Sigmoid colon (tissue), 7 donors: ENCODE measurements around the gene SLC6A6. TPM values are rescaled to one million over a fixed set of nuclear protein-coding genes. Genes with fewer than 3 reads are reported as not detected.

Experiments
- DNase-seq: peaks from one replicate; pipeline ENCODE4 v3.0.0-alpha.2; 2019
- H3K27ac ChIP-seq, 4 donors: fragments of 200-600 bp; sonication (generic); one replicate each; pipeline ENCODE4 v1.5.1; 2016 to 2019; ENCODE audit warnings: mild to moderate bottlenecking in 1 of 4
- H3K27me3 ChIP-seq, 3 donors: fragments of 200-600 bp; sonication (generic); one replicate each; pipeline ENCODE4 v1.5.1; 2019; ENCODE audit warnings: mild to moderate bottlenecking in 1 of 3
- H3K36me3 ChIP-seq, 4 donors: fragments of 200-600 bp; sonication (generic); one replicate each; pipeline ENCODE4 v1.5.1; 2016 to 2019
- H3K4me1 ChIP-seq, 4 donors: fragments of 200-600 bp; sonication (generic); one replicate each; pipeline ENCODE4 v1.5.1; 2017 to 2019
- H3K4me3 ChIP-seq, 4 donors: fragments of 200-600 bp; sonication (generic); one replicate each; pipeline ENCODE4 v1.5.1; 2017 to 2019; ENCODE audit warnings: mild to moderate bottlenecking in 2 of 4, moderate library complexity in 1 of 4
- H3K9me3 ChIP-seq, 4 donors: fragments of 200-600 bp in 3 of 4; sonication (generic) in 3 of 4; one replicate each; pipeline versions ENCODE4 v1.5.1 to v1.6.1; 2013 to 2019
- CTCF ChIP-seq, 4 experiments: fragments of 450-650 bp in 3 of 4; fragments of 200-600 bp in 1 of 4; IDR thresholded peaks; one replicate each; pipeline ENCODE4 v1.5.1; 2016 to 2019; ENCODE audit warnings: antibody characterized with exemption in 4 of 4, mild to moderate bottlenecking in 3 of 4, moderate library complexity in 2 of 4
- EP300 ChIP-seq, 4 donors: sonication (generic); formaldehyde crosslinking; IDR thresholded peaks; one replicate each; pipeline ENCODE4 v1.6.1; 2017; ENCODE audit warnings: antibody characterized with exemption in 4 of 4
- POLR2A ChIP-seq, 2 donors: fragments of 450-650 bp; IDR thresholded peaks; one replicate each; pipeline ENCODE4 v1.6.1; 2016; ENCODE audit warnings: antibody characterized with exemption in 2 of 2, mild to moderate bottlenecking in 2 of 2, moderate library complexity in 2 of 2
- POLR2AphosphoS5 ChIP-seq, 4 donors: sonication (generic); formaldehyde crosslinking; IDR thresholded peaks; one replicate each; pipeline ENCODE4 v1.6.1; 2017; ENCODE audit warnings: antibody characterized with exemption in 4 of 4
- WGBS, 2 donors: extraction: QIAGEN DNeasy Blood & Tissue Kit; methylation state at CpG; one replicate each; pipeline ENCODE4 v1.1.7; 2013; 5-methylcytosine and 5-hydroxymethylcytosine counted together
- intact Hi-C: fragments of 100-400 bp; cut with DNase I; formaldehyde crosslinking; loops from one replicate; pipeline ENCODE4 v1.15.1; 2023
- polyA plus RNA-seq, 3 donors: library from polyadenylated mRNA; stranded (reverse); fragments of 200-250 nt; gene quantifications; one replicate each; pipeline ENCODE4 v1.2.3, GENCODE V29; 2013
- total RNA-seq, 4 donors: library from RNA; depleted of rRNA; stranded (reverse); fragments of >200 nt; gene quantifications; one replicate each; pipeline ENCODE4 v1.1.0, GENCODE V29; 2016
- donor health status: healthy with polysubstance abuse.
- donor health status: Bipolar disorder and iron deficiency.
- donor health status: healthy.

SLC6A6 gene
- total and polyA plus RNA-seq, 7 donors = 2.3 to 19.1 (median 8.4) TPM

GRCh38 chr3:14398797-14399106 is 3.7 kb upstream of the SLC6A6 start:
- no peak for DNase-seq
- H3K27me3 ChIP-seq = no peaks in the 10 kb centered on the region
- no peak for TF ChIP-seq EP300 (IDR thresholded peaks at IDR 0.05)
- TF ChIP-seq CTCF (IDR thresholded peaks at IDR 0.05) = no peak
- TF ChIP-seq POLR2A (IDR thresholded peaks at IDR 0.05) = no peak
- H3K4me3 ChIP-seq = no peak overlapping the region
- peaks cover 0 to 26% (median 11%) of the 10 kb centered on the region in 4 donors for H3K4me1 ChIP-seq
- intact Hi-C loops = no loop called here
- WGBS, 2 donors = 91 to 92% methylated on average over 2 of the region's 2 CpGs
- no peaks in the 10 kb centered on the region for H3K36me3 ChIP-seq
- H3K27ac ChIP-seq = no peak overlapping the region
- H3K9me3 ChIP-seq = no peaks in the 10 kb centered on the region

- H3K4me3 ChIP-seq = peak overlapping the region; percentile 39 to 86 (median 58)
- no peaks in the 10 kb centered on the region for H3K9me3 ChIP-seq
- peaks cover 0 to 48% (median 39%) of the 10 kb centered on the region in 4 donors for H3K4me1 ChIP-seq
- TF ChIP-seq EP300 (IDR thresholded peaks at IDR 0.05) (no peak), POLR2A (IDR thresholded peaks at IDR 0.05) (no peak)
- no peak for DNase-seq
- no peaks in the 10 kb centered on the region for H3K36me3 ChIP-seq
- no peaks in the 10 kb centered on the region for H3K27me3 ChIP-seq
- 43 to 54% methylated on average over 22 of the region's 22 CpGs for WGBS, 2 donors
- H3K27ac ChIP-seq = peak overlapping the region; percentile 72 to 94 (median 81)
- intact Hi-C loops = loop anchor here (2.0 to 5.0 kb wide), 2 partner anchors 44 to 51 kb away; no protein-coding TSS in a partner anchor
Observed at GRCh38 chr3:14401692-14402303, 608 bp upstream of the SLC6A6 start.

- intact Hi-C loops = loop anchor here (2.0 to 5.0 kb wide), 2 partner anchors 46 to 49 kb away; no protein-coding TSS in a partner anchor
- no peaks in the 10 kb centered on the region for H3K36me3 ChIP-seq
- WGBS, 2 donors = 18 to 25% methylated on average over 12 of the region's 12 CpGs
- H3K9me3 ChIP-seq = no peaks in the 10 kb centered on the region
- H3K27ac ChIP-seq = peak overlapping the region; percentile 72 to 94 (median 81)
- peak overlapping the region; percentile 39 to 86 (median 58) for H3K4me3 ChIP-seq
- no peak for DNase-seq
- H3K4me1 ChIP-seq = peaks cover 0 to 48% (median 39%) of the 10 kb centered on the region in 4 donors
- TF ChIP-seq POLR2AphosphoS5 (IDR thresholded peaks at IDR 0.05) = no peak
- peak in 1 of 2 donors; percentile 12 for TF ChIP-seq POLR2A (IDR thresholded peaks at IDR 0.05)
- no peaks in the 10 kb centered on the region for H3K27me3 ChIP-seq
Observed at GRCh38 chr3:14403619-14404155, 1.3 kb downstream of the SLC6A6 start.

- peak overlapping the region in 3 of 4 donors; percentile 72 to 94 (median 89) for H3K27ac ChIP-seq
- no peaks in the 10 kb centered on the region for H3K36me3 ChIP-seq
- peaks cover 0 to 48% (median 39%) of the 10 kb centered on the region in 4 donors for H3K4me1 ChIP-seq
- no peaks in the 10 kb centered on the region for H3K9me3 ChIP-seq
- DNase-seq = no peak
- H3K27me3 ChIP-seq = no peaks in the 10 kb centered on the region
- H3K4me3 ChIP-seq = peak overlapping the region in 3 of 4 donors; percentile 52 to 86 (median 64)
- WGBS, 2 donors = 33 to 36% methylated on average over 3 of the region's 3 CpGs
- no peak for TF ChIP-seq CTCF (IDR thresholded peaks at IDR 0.05)
- TF ChIP-seq EP300 (IDR thresholded peaks at IDR 0.05) = no peak
- no peak for TF ChIP-seq POLR2A (IDR thresholded peaks at IDR 0.05)
- TF ChIP-seq POLR2AphosphoS5 (IDR thresholded peaks at IDR 0.05) = no peak
- intact Hi-C loops = loop anchor here (5.0 kb wide), 1 partner anchor 47 kb away; no protein-coding TSS in a partner anchor
Observed at GRCh38 chr3:14404186-14404585, 1.8 kb downstream of the SLC6A6 start.

GRCh38 chr3:14404631-14405359 is 2.4 kb downstream of the SLC6A6 start:
- Histone ChIP-seq H3K4me3 (peak overlapping the region in 2 of 4 donors; percentile 64 to 86), H3K36me3 (no peaks in the 10 kb centered on the region), H3K9me3 (no peaks in the 10 kb centered on the region), H3K27me3 (no peaks in the 10 kb centered on the region), H3K27ac (peak overlapping the region; percentile 63 to 94 (median 80)), H3K4me1 (peaks cover 0 to 48% (median 39%) of the 10 kb centered on the region in 4 donors)
- TF ChIP-seq EP300 (IDR thresholded peaks at IDR 0.05) = no peak
- no peak for TF ChIP-seq POLR2A (IDR thresholded peaks at IDR 0.05)
- TF ChIP-seq POLR2AphosphoS5 (IDR thresholded peaks at IDR 0.05) = no peak
- no peak for TF ChIP-seq CTCF (IDR thresholded peaks at IDR 0.05)
- 87 to 88% methylated on average over 11 of the region's 11 CpGs for WGBS, 2 donors
- no peak for DNase-seq
- intact Hi-C loops = loop anchor here (5.0 kb wide), 1 partner anchor 47 kb away; no protein-coding TSS in a partner anchor
